Measurements from ENCODE around the gene ABCB9. TPM values are rescaled to one million over a fixed set of nuclear protein-coding genes. Genes with fewer than 3 reads are reported as not detected.

ABCB9 gene
- total RNA-seq, 1 donor from 2014 or later, result 11.6 TPM

- FAIRE-seq (no peak), DNase-seq (ENCODE audit: low read depth) (no peak)
- Histone ChIP-seq H3K27me3 (ENCODE audit: insufficient read depth, low read length) (no peaks in the 10 kb centered on the region), H3K36me3 (ENCODE audit: insufficient read depth, low read length) (no peaks in the 10 kb centered on the region), H4K20me1 (ENCODE audit: insufficient read depth, low read length) (no peaks in the 10 kb centered on the region), H3K4me3 (ENCODE audit: insufficient read depth, low read depth, low read length) (no peak overlapping the region), H3K4me1 (ENCODE audit: insufficient read depth, low read length) (peaks cover under 1% of the 10 kb centered on the region), H2AFZ (ENCODE audit: low read depth, low read length) (no peak overlapping the region), H3K27ac (ENCODE audit: low read depth, low read length) (no peak overlapping the region), H3K9me3 (ENCODE audit: insufficient read depth, low read depth, low read length) (no peaks in the 10 kb centered on the region), H3K4me2 (ENCODE audit: low read length) (no peak overlapping the region), H3K79me2 (ENCODE audit: insufficient read depth, low read length) (no peaks in the 10 kb centered on the region), H3K9ac (ENCODE audit: low read length) (no peak overlapping the region)
- no peaks in the 10 kb centered on the region for H3K9me3 Mint-ChIP-seq (ENCODE audit: unreplicated experiment)
- TF ChIP-seq EZH2 (IDR thresholded peaks at IDR 0.05; ENCODE audit: insufficient read depth, low read length) (no peak), CTCF (IDR thresholded peaks at IDR 0.05; ENCODE audit: insufficient read depth, low read depth, low read length) (no peak)
- peaks cover 2% of the 10 kb centered on the region for H3K36me3 Mint-ChIP-seq (ENCODE audit: low read depth, unreplicated experiment)
- H3K27ac Mint-ChIP-seq (ENCODE audit: unreplicated experiment), result no peak overlapping the region
- H3K27me3 Mint-ChIP-seq (ENCODE audit: low read depth, unreplicated experiment), result no peaks in the 10 kb centered on the region
- no peaks in the 10 kb centered on the region for H3K4me1 Mint-ChIP-seq (ENCODE audit: low read depth, unreplicated experiment)
- H3K4me3 Mint-ChIP-seq (ENCODE audit: unreplicated experiment), result no peak overlapping the region
Measured at GRCh38 chr12:122989874-122990419, 23.7 kb upstream of the ABCB9 start.

DNA sequence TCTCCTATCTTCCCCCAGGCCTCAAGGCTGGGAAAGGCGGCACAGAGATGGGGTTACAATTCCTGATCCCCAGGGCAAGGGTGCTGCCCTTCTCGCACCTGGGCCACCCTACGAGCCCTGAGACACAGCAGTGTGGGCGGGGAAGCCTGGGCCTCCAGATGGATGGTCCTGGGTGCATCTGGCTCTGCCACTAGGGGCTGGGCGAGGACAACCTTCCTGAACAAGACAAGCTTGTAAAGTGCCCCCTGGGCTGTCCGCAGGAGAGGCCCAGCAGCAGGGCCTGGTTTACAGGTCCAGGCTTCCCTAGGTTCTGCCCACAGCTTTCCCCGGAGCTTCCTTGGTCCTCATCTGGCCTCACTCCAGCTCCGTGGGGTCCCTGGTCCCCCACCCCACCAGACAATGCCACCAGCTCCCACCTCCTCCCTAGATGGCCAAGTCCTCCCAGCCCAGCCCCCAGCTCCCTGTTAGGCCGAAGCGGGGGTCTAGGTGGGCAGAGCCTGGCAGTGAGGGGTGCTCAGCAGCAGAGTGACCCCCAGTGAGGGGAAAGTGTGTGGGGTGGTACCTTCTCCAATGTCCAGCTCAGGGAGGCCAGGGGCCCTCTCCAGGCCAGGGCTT lies 23.1 kb upstream of the ABCB9 start:
- Histone ChIP-seq H2AFZ (ENCODE audit: low read depth, low read length) (no peak overlapping the region), H3K27me3 (ENCODE audit: insufficient read depth, low read length) (no peaks in the 10 kb centered on the region), H3K79me2 (ENCODE audit: insufficient read depth, low read length) (no peaks in the 10 kb centered on the region), H3K9ac (ENCODE audit: low read length) (no peak overlapping the region), H4K20me1 (ENCODE audit: insufficient read depth, low read length) (no peaks in the 10 kb centered on the region), H3K9me3 (ENCODE audit: insufficient read depth, low read depth, low read length) (no peaks in the 10 kb centered on the region), H3K4me2 (ENCODE audit: low read length) (no peak overlapping the region), H3K4me3 (ENCODE audit: insufficient read depth, low read depth, low read length) (no peak overlapping the region), H3K36me3 (ENCODE audit: insufficient read depth, low read length) (no peaks in the 10 kb centered on the region), H3K27ac (ENCODE audit: low read depth, low read length) (no peak overlapping the region), H3K4me1 (ENCODE audit: insufficient read depth, low read length) (peaks cover 5% of the 10 kb centered on the region)
- peaks cover 3% of the 10 kb centered on the region for H3K36me3 Mint-ChIP-seq (ENCODE audit: low read depth, unreplicated experiment)
- DNase-seq (ENCODE audit: low read depth) (no peak), FAIRE-seq (no peak)
- no peaks in the 10 kb centered on the region for H3K9me3 Mint-ChIP-seq (ENCODE audit: unreplicated experiment)
- no peak overlapping the region for H3K27ac Mint-ChIP-seq (ENCODE audit: unreplicated experiment)
- no peaks in the 10 kb centered on the region for H3K27me3 Mint-ChIP-seq (ENCODE audit: low read depth, unreplicated experiment)
- no peak overlapping the region for H3K4me3 Mint-ChIP-seq (ENCODE audit: unreplicated experiment)
- no peak for TF ChIP-seq CTCF (IDR thresholded peaks at IDR 0.05; ENCODE audit: insufficient read depth, low read depth, low read length)
- peaks cover 2% of the 10 kb centered on the region for H3K4me1 Mint-ChIP-seq (ENCODE audit: low read depth, unreplicated experiment)

DNA sequence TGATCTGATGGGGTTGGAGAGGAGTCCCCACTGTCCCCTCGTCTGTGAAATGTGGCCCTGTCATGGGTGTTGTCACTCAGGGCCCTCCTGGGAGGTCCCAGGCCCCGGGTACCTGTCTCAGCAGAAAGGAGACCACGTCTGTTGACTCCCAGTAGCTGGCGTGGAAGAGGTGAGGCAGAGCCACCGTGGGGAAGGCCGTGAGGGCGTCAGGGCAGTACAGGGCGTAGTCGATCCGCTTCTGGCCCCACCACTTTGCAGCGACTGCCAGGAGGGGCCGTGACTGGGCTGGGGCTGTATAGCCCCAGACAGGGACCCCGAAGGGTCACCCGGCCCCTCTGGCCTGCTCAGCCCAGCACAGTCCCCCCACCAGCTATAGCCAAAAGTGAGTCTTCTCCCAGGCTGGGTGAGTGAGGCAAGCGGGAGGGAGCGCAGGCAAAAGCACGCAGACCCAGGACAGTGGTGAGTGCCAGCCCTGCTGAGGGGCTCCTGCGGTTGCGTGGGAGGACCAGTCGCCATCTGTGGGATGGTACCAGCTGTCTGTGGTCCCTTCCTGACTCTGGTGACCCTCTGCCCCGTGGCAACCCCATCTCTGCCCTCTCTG lies 22.4 kb upstream of the ABCB9 start:
- no peaks in the 10 kb centered on the region for H3K9me3 ChIP-seq (ENCODE audit: insufficient read depth, low read depth, low read length)
- H3K4me1 Mint-ChIP-seq (ENCODE audit: low read depth, unreplicated experiment), result peaks cover 7% of the 10 kb centered on the region
- H3K27ac ChIP-seq (ENCODE audit: low read depth, low read length), result no peak overlapping the region
- TF ChIP-seq CTCF (IDR thresholded peaks at IDR 0.05; ENCODE audit: insufficient read depth, low read depth, low read length), result no peak
- no peak for TF ChIP-seq EZH2 (IDR thresholded peaks at IDR 0.05; ENCODE audit: insufficient read depth, low read length)
- H3K27me3 ChIP-seq (ENCODE audit: insufficient read depth, low read length), result no peaks in the 10 kb centered on the region
- DNase-seq (ENCODE audit: low read depth) (no peak), FAIRE-seq (no peak)
- peaks cover 6% of the 10 kb centered on the region for H4K20me1 ChIP-seq (ENCODE audit: insufficient read depth, low read length)
- H3K9me3 Mint-ChIP-seq (ENCODE audit: unreplicated experiment), result no peaks in the 10 kb centered on the region
- H3K27me3 Mint-ChIP-seq (ENCODE audit: low read depth, unreplicated experiment), result no peaks in the 10 kb centered on the region
- no peak overlapping the region for H2AFZ ChIP-seq (ENCODE audit: low read depth, low read length)
- no peak overlapping the region for H3K4me3 Mint-ChIP-seq (ENCODE audit: unreplicated experiment)
- peaks cover 11% of the 10 kb centered on the region for H3K4me1 ChIP-seq (ENCODE audit: insufficient read depth, low read length)
- no peak overlapping the region for H3K4me2 ChIP-seq (ENCODE audit: low read length)
- no peak overlapping the region for H3K9ac ChIP-seq (ENCODE audit: low read length)
- H3K27ac Mint-ChIP-seq (ENCODE audit: unreplicated experiment), result no peak overlapping the region
- peaks cover 6% of the 10 kb centered on the region for H3K36me3 Mint-ChIP-seq (ENCODE audit: low read depth, unreplicated experiment)
- no peaks in the 10 kb centered on the region for H3K79me2 ChIP-seq (ENCODE audit: insufficient read depth, low read length)
- H3K36me3 ChIP-seq (ENCODE audit: insufficient read depth, low read length), result no peaks in the 10 kb centered on the region
- no peak overlapping the region for H3K4me3 ChIP-seq (ENCODE audit: insufficient read depth, low read depth, low read length)
